HEK293T (cell line): ENCODE results near the gene USP5.

Source experiments
- CTCF ChIA-PET: fragments of 350-600 bp; formaldehyde crosslinking; extraction: SDS; loops from one replicate; lab custom pipeline; 2021; ENCODE audit warnings: antibody characterized with exemption, inconsistent platforms; lab: Yijun Ruan, JAX
- POLR2A ChIA-PET: fragments of 350-600 bp; formaldehyde crosslinking; extraction: SDS; loops from one replicate; lab custom pipeline; 2020; ENCODE audit warnings: antibody characterized with exemption, inconsistent platforms; lab: Yijun Ruan, JAX
- DNase-seq: peaks from one replicate; pipeline ENCODE4 v3.0.0; 2012; ENCODE audit warnings: mixed read lengths; ENCODE audit errors: extremely low spot score
- ARNT ChIP-seq: fragments of 450-650 bp; IDR thresholded peaks from 2 replicates; pipeline ENCODE4 v1.6.1; 2017; ENCODE audit warnings: mild to moderate bottlenecking
- BHLHE40 ChIP-seq: fragments of 450-650 bp; IDR thresholded peaks from 2 replicates; pipeline ENCODE4 v1.6.1; 2016; ENCODE audit warnings: mild to moderate bottlenecking, moderate library complexity, borderline replicate concordance
- CTBP1 ChIP-seq: fragments of 450-650 bp; IDR thresholded peaks from 2 replicates; pipeline ENCODE4 v1.6.1; 2016; ENCODE audit warnings: borderline replicate concordance
- ELF4 ChIP-seq: fragments of 450-650 bp; IDR thresholded peaks from 2 replicates; pipeline ENCODE4 v1.6.1; 2017; ENCODE audit warnings: antibody characterized with exemption
- FOXA1 ChIP-seq: fragments of 450-650 bp; IDR thresholded peaks from 2 replicates; pipeline ENCODE4 v1.6.1; 2016; ENCODE audit warnings: mild to moderate bottlenecking
- FOXK2 ChIP-seq: fragments of 450-650 bp; IDR thresholded peaks from 2 replicates; pipeline ENCODE4 v1.6.1; 2016; ENCODE audit warnings: mild to moderate bottlenecking
- FOXM1 ChIP-seq: fragments of 450-650 bp; IDR thresholded peaks from 2 replicates; pipeline ENCODE4 v1.6.1; 2017; ENCODE audit warnings: mild to moderate bottlenecking, borderline replicate concordance
- HDGF ChIP-seq: fragments of 450-650 bp; IDR thresholded peaks from 2 replicates; pipeline ENCODE4 v1.6.1; 2017; ENCODE audit warnings: antibody characterized with exemption, borderline replicate concordance
- L3MBTL2 ChIP-seq: fragments of 450-650 bp; conservative IDR thresholded peaks from 2 replicates; pipeline ENCODE4 v1.6.1; 2016; ENCODE audit warnings: mild to moderate bottlenecking
- LEF1 ChIP-seq: fragments of 450-650 bp; IDR thresholded peaks from 2 replicates; pipeline ENCODE4 v1.6.1; 2017; ENCODE audit warnings: mild to moderate bottlenecking, borderline replicate concordance
- NFRKB ChIP-seq: fragments of 450-650 bp; IDR thresholded peaks from 2 replicates; pipeline ENCODE4 v1.6.1; 2016; ENCODE audit warnings: mild to moderate bottlenecking, moderate library complexity
- PKNOX1 ChIP-seq: fragments of 450-650 bp; IDR thresholded peaks from 2 replicates; pipeline ENCODE4 v1.6.1; 2016
- SP1 ChIP-seq: fragments of 450-650 bp; IDR thresholded peaks from 2 replicates; pipeline ENCODE4 v1.6.1; 2017
- SUZ12 ChIP-seq: fragments of 450-650 bp; IDR thresholded peaks from 2 replicates; pipeline ENCODE4 v1.6.1; 2016; ENCODE audit warnings: mild to moderate bottlenecking
- TARDBP ChIP-seq: fragments of 450-650 bp; IDR thresholded peaks from 2 replicates; pipeline ENCODE4 v1.6.1; 2016
- ZNF384 ChIP-seq: fragments of 450-650 bp; IDR thresholded peaks from 2 replicates; pipeline ENCODE4 v1.6.1; 2016

Gene USP5

GRCh38 chr12:6840761-6841515 is 11.0 kb upstream of the USP5 start, which contains the start of gene GNB3:
TSS of gene GNB3 (plus strand) at chr12:6840925. CDS start at chr12:6841288, 363 bp downstream.
- ChIA-PET CTCF (no interaction called here), POLR2A (interaction anchor here (0.8 to 5.0 kb wide), 6 partner anchors 8 to 88 kb away, joined by 3 to 57 read pairs (median 4); partner anchors contain the start of genes CDCA3, MLF2, P3H3 and PTMS)
- TF ChIP-seq CTBP1 (no peak), HDGF (no peak), ZNF384 (no peak), L3MBTL2 (no peak), BHLHE40 (no peak), PKNOX1 (no peak), FOXM1 (no peak), ELF4 (no peak), LEF1 (no peak), TARDBP (no peak), FOXA1 (no peak)
- DNase-seq: no peak

GRCh38 chr12:6842075-6842474 is 9.9 kb upstream of the USP5 start:
- DNase-seq: no peak
- ChIA-PET POLR2A (interaction anchor here (1.1 to 5.0 kb wide), 6 partner anchors 8 to 288 kb away, joined by 3 to 57 read pairs (median 4); partner anchors contain the start of genes CDCA3, MLF2, P3H3 and USP5), CTCF (no interaction called here)
- TF ChIP-seq L3MBTL2 (no peak), ELF4 (no peak), ZNF384 (no peak), BHLHE40 (no peak), CTBP1 (no peak), FOXK2 (no peak), FOXA1 (no peak), SP1 (no peak), ARNT (no peak), FOXM1 (no peak), TARDBP (no peak)

GRCh38 chr12:6843118-6843902 is 8.6 kb upstream of the USP5 start:
- POLR2A ChIA-PET: interaction anchor here (1.4 to 5.0 kb wide), 3 partner anchors 9 to 289 kb away, joined by 3 to 57 read pairs (median 5); partner anchors contain the start of genes CDCA3 and USP5
- TF ChIP-seq ZNF384: no peak
- TF ChIP-seq FOXA1: no peak
- DNase-seq: no peak
- CTCF ChIA-PET: interaction anchor here (0.8 to 1.8 kb wide), 3 partner anchors 8 to 29 kb away, joined by 3 to 7 read pairs (median 3); partner anchors contain the start of gene SPSB2

DNA sequence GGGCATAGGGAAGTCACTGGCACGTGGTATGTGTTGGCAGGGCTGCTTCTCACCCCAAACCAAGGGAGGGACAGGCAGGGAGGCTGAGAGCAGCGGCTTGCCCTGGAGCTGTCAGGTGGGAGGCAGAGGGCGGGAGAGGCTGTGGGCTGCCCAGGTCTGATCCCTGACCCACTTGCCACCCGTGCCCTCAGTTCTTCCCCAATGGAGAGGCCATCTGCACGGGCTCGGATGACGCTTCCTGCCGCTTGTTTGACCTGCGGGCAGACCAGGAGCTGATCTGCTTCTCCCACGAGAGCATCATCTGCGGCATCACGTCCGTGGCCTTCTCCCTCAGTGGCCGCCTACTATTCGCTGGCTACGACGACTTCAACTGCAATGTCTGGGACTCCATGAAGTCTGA is 6.6 kb upstream of the USP5 start:
- ChIA-PET CTCF (interaction anchor here (0.6 to 1.8 kb wide), 3 partner anchors 9 to 23 kb away, joined by 3 to 7 read pairs (median 5); no protein-coding TSS in a partner anchor), POLR2A (no interaction called here)
- no peak for TF ChIP-seq BHLHE40
- no peak for TF ChIP-seq SUZ12
- TF ChIP-seq PKNOX1: no peak
- TF ChIP-seq ELF4: no peak
- no peak for TF ChIP-seq FOXM1
- TF ChIP-seq LEF1: no peak
- TF ChIP-seq FOXK2: no peak
- TF ChIP-seq NFRKB: no peak
- TF ChIP-seq L3MBTL2: no peak
- no peak for TF ChIP-seq ARNT
- TF ChIP-seq CTBP1: no peak
- no peak for TF ChIP-seq HDGF
- TF ChIP-seq ZNF384: no peak
- no peak for TF ChIP-seq FOXA1
- TF ChIP-seq SP1: no peak
- DNase-seq: no peak

GRCh38 chr12:6846316-6846869 is 5.6 kb upstream of the USP5 start:
- TF ChIP-seq CTBP1: no peak
- POLR2A ChIA-PET: interaction anchor here (0.8 to 1.3 kb wide), 3 partner anchors 17 to 93 kb away, joined by 3 to 5 read pairs (median 4); partner anchors contain the start of genes MLF2 and TPI1
- CTCF ChIA-PET: no interaction called here

DNA sequence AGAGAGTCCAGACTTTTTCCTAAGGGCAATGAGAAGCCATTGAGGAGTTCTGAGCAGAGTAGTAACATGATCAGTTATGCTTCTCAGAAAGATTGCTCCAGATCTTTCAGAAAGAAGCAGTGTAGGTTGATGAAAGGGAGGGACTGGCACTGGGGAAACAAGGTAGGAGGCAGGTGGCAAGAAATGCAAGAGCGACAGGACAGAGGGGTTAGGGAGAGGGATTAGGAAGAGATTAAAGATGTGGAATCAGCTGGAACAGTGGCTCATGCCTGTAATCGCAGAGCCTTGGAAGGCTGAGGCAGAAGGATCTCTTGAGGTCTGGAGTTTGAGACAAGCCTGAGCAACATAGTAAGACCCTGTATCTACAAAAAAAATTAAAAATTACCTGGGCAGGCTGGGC is 4.3 kb upstream of the USP5 start:
- TF ChIP-seq CTBP1 (no peak), SUZ12 (no peak), ZNF384 (no peak), L3MBTL2 (no peak), FOXA1 (no peak), PKNOX1 (no peak), HDGF (no peak), SP1 (no peak)
- DNase-seq: no peak
- POLR2A ChIA-PET: interaction anchor here (0.7 to 1.9 kb wide), 4 partner anchors 13 to 21 kb away, joined by 3 to 7 read pairs (median 4); no protein-coding TSS in a partner anchor
- CTCF ChIA-PET: interaction anchor here (3.1 kb wide), 1 partner anchor 13 kb away, joined by 12 read pairs; no protein-coding TSS in a partner anchor

More at GRCh38 chr12:6846316-6846869, 5.6 kb upstream of the USP5 start:
- DNase-seq: no peak
